Stomach (tissue), 4 donors: ENCODE measurements around the gene ANXA5.

ENCODE experiments used
- EP300 ChIP-seq: sonication (generic); formaldehyde crosslinking; IDR thresholded peaks from one replicate; pipeline ENCODE4 v1.6.1; 2017; ENCODE audit warnings: antibody characterized with exemption
- POLR2A ChIP-seq, 4 donors: fragments of 450-650 bp; IDR thresholded peaks; one replicate each; pipeline ENCODE4 v1.6.1; 2016; ENCODE audit warnings: antibody characterized with exemption in 4 of 4, control low read depth in 2 of 4, mild to moderate bottlenecking in 1 of 4, moderate library complexity in 1 of 4
- POLR2AphosphoS5 ChIP-seq, 3 donors: sonication (generic); formaldehyde crosslinking; IDR thresholded peaks; one replicate each; pipeline ENCODE4 v1.6.1; 2016; ENCODE audit warnings: antibody characterized with exemption in 3 of 3
- TF ChIP-seq, protein P1 (sequence below), 7 experiments: fragments of 450-650 bp in 4 of 7; fragments of 200-600 bp in 3 of 7; sonication (generic) in 3 of 7; IDR thresholded peaks; one replicate each; pipeline ENCODE4 v1.5.1; 2016 to 2019; ENCODE audit warnings: antibody characterized with exemption in 7 of 7, control low read depth in 2 of 7, mild to moderate bottlenecking in 1 of 7

DNA sequence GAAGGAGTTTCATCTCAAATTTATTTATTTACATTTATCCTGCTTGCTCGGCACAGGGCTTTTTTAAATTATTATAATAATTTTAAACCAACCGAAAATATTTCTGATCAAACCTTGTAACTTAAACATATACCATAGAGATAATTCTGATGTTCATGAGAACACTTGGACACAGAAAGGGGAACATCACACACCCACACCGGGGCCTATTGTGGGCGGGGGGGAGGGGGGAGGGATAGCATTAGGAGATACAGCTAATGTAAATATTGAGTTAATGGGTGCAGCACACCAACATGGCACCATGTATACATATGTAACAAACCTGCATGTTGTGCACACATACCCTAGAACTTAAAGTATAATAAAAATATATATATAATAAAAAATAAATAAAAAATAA lies 2.9 kb downstream of the ANXA5 start:
- TF ChIP-seq, protein P1, sequence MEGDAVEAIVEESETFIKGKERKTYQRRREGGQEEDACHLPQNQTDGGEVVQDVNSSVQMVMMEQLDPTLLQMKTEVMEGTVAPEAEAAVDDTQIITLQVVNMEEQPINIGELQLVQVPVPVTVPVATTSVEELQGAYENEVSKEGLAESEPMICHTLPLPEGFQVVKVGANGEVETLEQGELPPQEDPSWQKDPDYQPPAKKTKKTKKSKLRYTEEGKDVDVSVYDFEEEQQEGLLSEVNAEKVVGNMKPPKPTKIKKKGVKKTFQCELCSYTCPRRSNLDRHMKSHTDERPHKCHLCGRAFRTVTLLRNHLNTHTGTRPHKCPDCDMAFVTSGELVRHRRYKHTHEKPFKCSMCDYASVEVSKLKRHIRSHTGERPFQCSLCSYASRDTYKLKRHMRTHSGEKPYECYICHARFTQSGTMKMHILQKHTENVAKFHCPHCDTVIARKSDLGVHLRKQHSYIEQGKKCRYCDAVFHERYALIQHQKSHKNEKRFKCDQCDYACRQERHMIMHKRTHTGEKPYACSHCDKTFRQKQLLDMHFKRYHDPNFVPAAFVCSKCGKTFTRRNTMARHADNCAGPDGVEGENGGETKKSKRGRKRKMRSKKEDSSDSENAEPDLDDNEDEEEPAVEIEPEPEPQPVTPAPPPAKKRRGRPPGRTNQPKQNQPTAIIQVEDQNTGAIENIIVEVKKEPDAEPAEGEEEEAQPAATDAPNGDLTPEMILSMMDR (IDR thresholded peaks at IDR 0.05), result no peak
- no peak for TF ChIP-seq EP300
- no peak for TF ChIP-seq POLR2A (IDR thresholded peaks at IDR 0.05)
- no peak for TF ChIP-seq POLR2AphosphoS5 (IDR thresholded peaks at IDR 0.05)
